ENCODE results near the gene SEC24C.
A peak's percentile ranks its signal among the peaks of the same experiment; 100 is the strongest.
"Not testable (repeated sequence)": the region's sequence is repeated elsewhere in the genome, so short reads cannot be mapped to it uniquely, and the experiment has no call there.

Gene SEC24C

GRCh38 chr10:73769396-73769795 lies 25.2 kb downstream of the SEC24C start:
- DNase-seq (ENCODE audit: insufficient read length, low spot score) (no peak), FAIRE-seq (no peak)

- FAIRE-seq (peak; percentile 48), DNase-seq (ENCODE audit: insufficient read length, low spot score) (peak; percentile 59)
These were observed 27.6 kb downstream of the SEC24C start for GRCh38 chr10:73771722-73772280.

DNA sequence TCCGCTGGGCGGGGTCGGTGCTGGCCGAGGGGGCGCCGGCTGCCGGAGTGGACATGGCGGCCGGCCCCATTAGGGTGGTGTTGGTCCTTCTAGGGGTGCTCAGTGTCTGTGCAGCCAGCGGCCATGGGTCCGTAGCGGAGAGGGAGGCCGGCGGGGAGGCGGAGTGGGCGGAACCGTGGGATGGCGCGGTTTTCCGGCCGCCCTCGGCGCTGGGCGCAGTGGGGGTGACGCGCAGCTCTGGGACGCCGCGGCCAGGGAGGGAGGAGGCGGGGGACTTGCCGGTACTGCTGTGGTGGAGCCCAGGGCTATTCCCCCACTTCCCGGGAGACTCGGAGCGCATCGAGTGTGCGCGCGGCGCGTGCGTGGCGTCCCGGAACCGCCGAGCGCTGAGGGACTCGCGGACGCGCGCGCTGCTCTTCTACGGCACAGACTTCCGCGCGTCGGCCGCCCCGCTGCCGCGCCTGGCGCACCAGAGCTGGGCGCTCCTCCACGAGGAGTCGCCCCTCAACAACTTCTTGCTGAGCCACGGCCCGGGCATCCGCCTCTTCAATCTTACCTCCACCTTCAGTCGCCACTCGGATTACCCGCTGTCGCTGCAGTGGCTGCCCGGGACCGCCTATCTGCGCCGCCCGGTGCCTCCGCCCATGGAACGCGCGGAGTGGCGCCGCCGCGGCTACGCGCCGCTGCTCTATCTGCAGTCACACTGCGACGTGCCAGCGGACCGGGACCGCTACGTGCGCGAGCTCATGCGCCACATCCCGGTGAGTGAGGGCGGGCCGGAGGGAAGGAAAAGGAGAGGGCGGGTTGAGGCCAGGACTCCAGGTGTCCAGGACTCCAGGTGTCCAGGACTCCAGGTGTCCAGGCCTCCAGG lies 28.3 kb downstream of the SEC24C start:
- DNase-seq (ENCODE audit: insufficient read length, low spot score) (peak; percentile 58), FAIRE-seq (peak; percentile 61)

DNA sequence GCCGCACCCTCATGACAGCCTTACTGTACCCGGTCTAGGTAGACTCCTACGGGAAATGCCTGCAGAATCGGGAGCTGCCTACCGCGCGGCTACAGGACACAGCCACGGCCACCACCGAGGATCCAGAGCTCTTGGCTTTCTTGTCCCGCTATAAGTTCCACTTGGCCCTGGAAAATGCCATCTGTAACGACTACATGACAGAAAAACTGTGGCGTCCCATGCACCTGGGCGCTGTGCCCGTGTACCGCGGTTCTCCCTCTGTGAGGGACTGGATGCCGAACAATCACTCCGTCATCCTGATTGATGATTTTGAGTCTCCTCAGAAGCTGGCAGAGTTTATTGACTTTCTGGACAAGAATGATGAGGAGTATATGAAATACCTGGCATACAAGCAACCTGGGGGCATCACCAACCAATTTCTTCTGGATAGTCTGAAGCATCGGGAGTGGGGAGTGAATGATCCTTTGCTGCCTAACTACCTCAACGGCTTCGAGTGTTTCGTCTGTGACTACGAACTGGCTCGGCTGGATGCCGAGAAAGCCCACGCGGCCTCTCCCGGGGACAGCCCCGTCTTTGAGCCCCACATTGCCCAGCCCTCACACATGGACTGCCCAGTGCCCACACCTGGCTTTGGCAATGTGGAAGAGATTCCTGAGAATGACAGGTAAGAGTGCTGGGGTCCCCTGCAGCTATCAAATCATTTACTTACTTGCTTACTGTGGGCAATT lies 29.1 kb downstream of the SEC24C start:
- no peak for FAIRE-seq
- no peak for DNase-seq (ENCODE audit: insufficient read length, low spot score)

DNA sequence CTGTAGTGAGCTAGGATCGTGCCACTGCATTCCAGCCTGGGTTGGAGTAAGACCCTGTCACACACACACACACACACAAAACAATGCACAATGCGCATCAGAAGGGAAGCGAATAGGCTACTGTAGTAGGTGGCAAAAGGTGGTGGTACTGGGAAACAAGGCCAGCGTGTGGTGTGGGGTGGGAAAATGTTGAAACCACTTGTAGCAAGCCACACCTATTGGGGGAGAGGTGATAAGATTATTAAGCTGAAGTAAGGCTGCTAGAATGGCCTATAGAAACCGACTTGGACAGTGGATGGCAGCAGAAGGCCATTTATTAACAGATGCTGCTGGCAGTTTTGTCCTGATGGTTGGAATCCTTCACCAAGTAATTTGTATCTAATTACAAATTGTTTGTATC lies 30.5 kb downstream of the SEC24C start:
- DNase-seq (ENCODE audit: insufficient read length, low spot score) (no peak), FAIRE-seq (no peak)

DNA sequence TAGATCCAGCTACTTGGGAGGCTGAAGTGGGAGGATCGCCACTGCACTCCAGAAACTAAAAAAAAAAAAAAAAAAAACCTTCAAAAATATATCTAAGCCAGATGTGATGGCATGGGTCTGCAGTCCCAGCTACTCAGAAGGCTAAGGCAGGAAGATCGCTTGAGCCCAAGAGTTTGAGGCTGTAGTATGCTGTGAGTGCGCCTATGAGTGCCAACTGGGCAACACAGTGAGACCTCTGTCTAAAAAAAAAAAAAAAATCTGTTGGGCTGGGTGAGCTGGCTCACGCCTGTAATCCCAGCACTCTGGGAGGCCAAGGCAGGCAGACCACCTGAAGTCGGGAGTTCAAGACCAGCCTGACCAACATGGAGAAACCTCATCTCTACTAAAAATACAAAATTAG lies 34.8 kb downstream of the SEC24C start:
- DNase-seq (ENCODE audit: insufficient read length, low spot score) (no peak), FAIRE-seq (no peak)

- DNase-seq (ENCODE audit: insufficient read length, low spot score) (no peak), FAIRE-seq (no peak)
These were observed 35.5 kb downstream of the SEC24C start for GRCh38 chr10:73779539-73780197.

DNA sequence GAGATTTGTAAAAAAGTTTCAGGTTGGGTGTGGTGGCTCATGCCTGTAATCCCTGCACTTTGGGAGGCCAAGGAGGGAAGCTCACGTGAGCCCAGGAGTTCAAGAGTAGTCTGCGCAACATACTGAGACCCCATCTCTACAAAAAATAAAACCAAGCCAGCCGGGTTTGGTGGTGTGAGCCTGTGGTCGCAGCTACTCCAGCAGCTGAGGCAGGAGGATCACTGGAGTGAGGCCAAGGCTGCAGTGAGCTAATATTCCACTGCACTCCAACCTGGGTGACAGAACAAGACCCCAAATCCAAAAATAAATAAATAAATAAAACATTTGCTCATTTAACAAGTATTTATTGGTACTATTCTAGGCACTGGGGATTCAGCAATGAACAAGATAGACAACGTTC lies 36.1 kb downstream of the SEC24C start:
- no peak for DNase-seq (ENCODE audit: insufficient read length, low spot score)
- no peak for FAIRE-seq

DNA sequence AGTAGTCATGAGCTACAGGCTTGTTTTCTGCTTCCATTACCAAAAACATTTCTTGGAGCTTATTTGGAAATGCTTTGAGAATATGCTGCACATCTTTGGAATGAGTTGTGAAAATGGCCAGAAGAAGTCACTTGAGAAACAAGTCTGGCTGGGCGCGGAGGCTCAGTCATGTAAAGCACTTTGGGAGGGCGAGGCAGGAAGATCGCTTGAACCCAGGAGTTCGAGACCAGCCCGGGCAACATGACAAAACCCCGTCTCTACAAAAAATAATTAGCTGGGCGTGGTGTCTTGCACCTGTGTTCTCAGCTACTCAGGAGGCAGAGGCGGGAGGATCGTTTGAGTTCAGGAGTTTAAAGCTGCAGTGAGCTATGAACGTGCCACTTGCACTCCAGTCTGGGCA lies 36.8 kb downstream of the SEC24C start:
- DNase-seq (ENCODE audit: insufficient read length, low spot score) (no peak), FAIRE-seq (no peak)

- FAIRE-seq = no peak
- no peak for DNase-seq (ENCODE audit: insufficient read length, low spot score)
These were observed 37.3 kb downstream of the SEC24C start for GRCh38 chr10:73781548-73781878.

- FAIRE-seq = peak; percentile 95
These were observed 37.9 kb downstream of the SEC24C start, which contains the start of gene CHCHD1 for GRCh38 chr10:73781879-73782748. CHCHD1 (plus strand) TSS chr10:73782048; CDS start chr10:73782076, 28 bp downstream.

GRCh38 chr10:73782749-73783085 lies 38.5 kb downstream of the SEC24C start:
- FAIRE-seq = no peak
- no peak for DNase-seq (ENCODE audit: insufficient read length, low spot score)

More at GRCh38 chr10:73781879-73782748, 37.9 kb downstream of the SEC24C start, which contains the start of gene CHCHD1:
- peak; percentile 80 for DNase-seq (ENCODE audit: insufficient read length, low spot score)

DNA sequence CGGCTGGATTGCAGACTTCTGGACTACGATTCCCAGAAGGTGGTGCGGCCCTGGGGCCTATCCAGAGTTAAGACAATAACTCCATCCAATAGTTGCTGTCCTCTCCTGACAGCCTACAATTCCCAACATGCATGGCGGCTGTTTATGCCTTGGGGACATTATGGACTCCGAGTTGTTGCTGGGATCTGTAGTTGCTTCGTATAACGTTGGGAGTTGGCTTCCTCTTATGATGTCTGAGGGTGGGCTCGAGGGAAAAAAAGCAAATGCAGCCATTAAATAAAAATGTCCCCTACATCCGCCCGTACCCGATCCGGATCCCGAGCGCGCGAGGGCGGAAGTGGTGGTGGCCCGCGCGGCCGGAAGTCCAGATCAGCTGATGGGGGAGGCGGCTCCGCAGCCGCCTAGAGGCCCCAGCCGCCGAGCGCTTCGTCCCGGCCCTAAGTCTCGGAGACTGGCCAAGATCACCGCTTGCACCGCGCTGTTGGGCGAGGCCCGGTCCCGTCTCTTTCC lies 41.1 kb downstream of the SEC24C start, which contains the start of gene ZSWIM8:
Gene ZSWIM8 (plus strand): TSS at position 396 of the 510 bp plus-strand sequence. CDS start 273 bp downstream, outside the sequence.
- FAIRE-seq = peak; percentile 99
- DNase-seq (ENCODE audit: insufficient read length, low spot score) = peak; percentile 93

DNA sequence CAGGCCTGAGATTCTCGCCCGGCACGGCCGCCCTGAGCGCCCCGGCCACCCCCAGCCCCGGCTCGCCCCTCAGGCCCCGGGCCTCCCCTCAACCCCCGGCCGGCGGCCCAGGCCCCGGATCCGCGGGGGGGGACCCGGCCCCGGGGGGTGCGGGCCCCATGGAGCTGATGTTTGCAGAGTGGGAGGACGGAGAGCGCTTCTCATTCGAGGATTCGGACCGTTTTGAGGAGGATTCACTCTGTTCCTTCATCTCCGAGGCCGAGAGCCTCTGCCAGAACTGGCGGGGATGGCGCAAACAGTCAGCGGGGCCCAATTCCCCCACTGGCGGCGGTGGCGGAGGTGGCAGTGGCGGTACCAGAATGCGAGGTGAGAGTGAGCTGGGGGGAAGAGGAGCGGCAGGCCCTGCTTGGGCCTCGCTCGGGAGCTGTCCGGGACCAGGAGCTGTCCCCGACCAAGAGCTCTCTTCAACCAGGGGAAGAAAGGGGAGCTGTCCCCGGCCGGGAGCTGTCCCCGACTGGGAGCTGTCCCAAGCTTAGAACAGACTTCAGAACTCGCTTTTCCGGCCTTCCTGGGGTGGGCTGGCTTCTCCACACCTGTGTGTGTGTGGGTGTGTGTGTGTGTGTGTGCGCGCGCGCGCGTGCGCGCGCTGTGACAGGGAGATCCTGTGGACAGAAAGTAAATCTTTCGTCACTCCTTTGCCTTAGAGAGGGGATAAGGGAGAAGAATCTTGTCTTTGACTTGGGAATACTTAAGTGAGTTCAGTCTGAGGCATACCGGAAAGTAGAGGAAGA lies 41.7 kb downstream of the SEC24C start:
- DNase-seq (ENCODE audit: insufficient read length, low spot score) (no peak), FAIRE-seq (peak; percentile 48)

- DNase-seq (ENCODE audit: insufficient read length, low spot score) = no peak
- FAIRE-seq = no peak
These were observed 42.3 kb downstream of the SEC24C start for GRCh38 chr10:73786512-73786885.

DNA sequence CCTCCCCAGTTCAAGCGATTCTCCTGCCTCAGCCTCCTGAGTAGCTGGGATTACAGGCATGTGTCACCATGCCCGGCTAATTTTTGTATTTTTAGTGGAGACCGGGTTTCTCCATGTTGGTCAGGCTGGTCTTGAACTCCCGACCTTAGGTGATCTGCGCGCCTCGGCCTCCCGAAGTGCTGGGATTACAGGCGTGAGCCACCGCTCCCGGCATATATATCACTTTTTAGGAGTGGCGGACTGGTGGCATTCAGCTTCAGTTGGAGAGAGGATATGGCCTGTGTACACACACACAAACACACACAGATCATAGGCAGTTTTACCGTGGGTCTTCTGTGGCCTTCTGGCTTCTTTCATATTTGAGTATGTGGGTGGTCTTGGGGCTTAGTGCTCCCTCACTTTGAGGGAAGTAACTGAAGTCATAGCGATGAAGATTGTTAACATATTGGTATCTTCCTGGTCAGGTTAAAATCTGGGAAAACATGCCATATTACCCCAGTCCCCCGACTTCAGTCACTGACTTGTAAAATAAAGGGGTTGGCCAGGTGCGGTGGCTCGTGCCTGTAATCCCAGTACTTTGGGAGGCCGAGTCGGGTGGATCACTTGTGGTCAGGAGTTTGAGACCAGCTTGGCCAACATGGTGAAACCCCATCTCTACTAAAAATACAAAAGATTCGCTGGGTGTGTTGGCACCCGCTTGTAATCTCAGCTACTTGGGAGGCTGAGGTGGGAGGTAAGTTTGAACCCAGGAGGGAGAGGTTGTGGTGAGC lies 43.0 kb downstream of the SEC24C start:
- FAIRE-seq; DNase-seq (ENCODE audit: insufficient read length, low spot score): not testable (repeated sequence)

- FAIRE-seq = no peak
- DNase-seq (ENCODE audit: insufficient read length, low spot score) = no peak
These were observed 44.9 kb downstream of the SEC24C start for GRCh38 chr10:73788864-73789658.

- FAIRE-seq = no peak
- no peak for DNase-seq (ENCODE audit: insufficient read length, low spot score)
These were observed 45.5 kb downstream of the SEC24C start for GRCh38 chr10:73789659-73790055.

Measured in GM19239 (cell line).